ENCODE data around the gene OR52B6.
"Not testable (repeated sequence)": the region's sequence is repeated elsewhere in the genome, so short reads cannot be mapped to it uniquely, and the experiment has no call there.

Gene OR52B6

GRCh38 chr11:5580577-5580976, at the start of gene OR52B6:
OR52B6 (plus strand) TSS chr11:5580877; CDS start chr11:5580877, 0 bp downstream.
- no peak for FAIRE-seq

- FAIRE-seq = no peak
These were observed 49.4 kb upstream of the OR52B6 start for GRCh38 chr11:5531053-5531831.

- FAIRE-seq = no peak
These were observed 46.6 kb upstream of the OR52B6 start for GRCh38 chr11:5534046-5534445.

- no peak for FAIRE-seq
These were observed 44.2 kb upstream of the OR52B6 start for GRCh38 chr11:5536482-5536881.

GRCh38 chr11:5541427-5541826, 39.2 kb upstream of the OR52B6 start:
- no peak for FAIRE-seq

- FAIRE-seq = no peak
These were observed 34.2 kb upstream of the OR52B6 start for GRCh38 chr11:5546457-5546856.

GRCh38 chr11:5547982-5548381, 32.7 kb upstream of the OR52B6 start:
- FAIRE-seq = no peak

GRCh38 chr11:5548440-5548839, 32.2 kb upstream of the OR52B6 start, which contains the start of gene OR52H1:
OR52H1 (minus strand) TSS chr11:5548540; CDS start chr11:5545505, 3,035 bp downstream.
- FAIRE-seq = no peak

- FAIRE-seq = no peak
These were observed 30.1 kb upstream of the OR52B6 start for GRCh38 chr11:5550440-5551095.

GRCh38 chr11:5553343-5553742, 27.3 kb upstream of the OR52B6 start:
- FAIRE-seq = peak; percentile 76

GRCh38 chr11:5556596-5557188, 24.0 kb upstream of the OR52B6 start:
- no peak for FAIRE-seq

- FAIRE-seq = peak; percentile 21
These were observed 22.9 kb upstream of the OR52B6 start for GRCh38 chr11:5557751-5558150.

GRCh38 chr11:5564259-5565019, 16.2 kb upstream of the OR52B6 start:
- FAIRE-seq = no peak

GRCh38 chr11:5574654-5575053, 6.0 kb upstream of the OR52B6 start:
- no peak for FAIRE-seq

- FAIRE-seq = no peak
These were observed 5.5 kb upstream of the OR52B6 start for GRCh38 chr11:5575152-5575551.

- no peak for FAIRE-seq
These were observed 3.6 kb upstream of the OR52B6 start for GRCh38 chr11:5577101-5577500.

GRCh38 chr11:5581014-5581413, 337 bp downstream of the OR52B6 start:
- FAIRE-seq = no peak

GRCh38 chr11:5584458-5584857, 3.8 kb downstream of the OR52B6 start:
- FAIRE-seq = not testable (repeated sequence)

GRCh38 chr11:5589906-5590305, 9.2 kb downstream of the OR52B6 start:
- not testable (repeated sequence) for FAIRE-seq

GRCh38 chr11:5591613-5592012, 10.9 kb downstream of the OR52B6 start:
- no peak for FAIRE-seq

- FAIRE-seq = no peak
These were observed 11.9 kb downstream of the OR52B6 start for GRCh38 chr11:5592615-5593014.

GRCh38 chr11:5593146-5593545, 12.5 kb downstream of the OR52B6 start:
- no peak for FAIRE-seq

GRCh38 chr11:5596607-5597201, 16.0 kb downstream of the OR52B6 start, which contains the start of gene TRIM6:
TRIM6 (plus strand) TSS chr11:5596637; CDS start chr11:5596898, 261 bp downstream.
- no peak for FAIRE-seq
